K562 (cell line): ENCODE results near the gene CYLD. TPM values are rescaled to one million over a fixed set of nuclear protein-coding genes. Genes with fewer than 3 reads are reported as not detected.

Experiments
- ELF2 ChIP-seq: fragments of 250-450 bp; sonication (Bioruptor Pico); IDR thresholded peaks from 2 replicates; pipeline ENCODE4 v1.5.0; 2021; ENCODE audit warnings: mild to moderate bottlenecking
- GTF3C2 ChIP-seq: IDR thresholded peaks from 3 replicates; pipeline ENCODE4 v1.6.1; 2011; ENCODE audit warnings: borderline replicate concordance, mild to moderate bottlenecking, moderate library complexity; ENCODE audit not compliant: insufficient read length; ENCODE audit errors: extremely low read depth
- HEY1 ChIP-seq: fragments of 250-450 bp; sonication (Bioruptor Pico); IDR thresholded peaks from 2 replicates; pipeline ENCODE4 v1.5.0; 2020; ENCODE audit warnings: mild to moderate bottlenecking, moderate library complexity, borderline replicate concordance
- SMARCB1 ChIP-seq: IDR thresholded peaks from 2 replicates; pipeline ENCODE4 v1.6.1; 2011; ENCODE audit warnings: improper control_type of control experiment, low read depth; ENCODE audit not compliant: insufficient read length
- ZNF280A ChIP-seq: fragments of 450-650 bp; IDR thresholded peaks from 2 replicates; pipeline ENCODE4 v1.6.1; 2018; ENCODE audit warnings: mild to moderate bottlenecking, low read depth; ENCODE audit not compliant: partially characterized antibody
- ZNF511 ChIP-seq: sonication (generic); formaldehyde crosslinking; IDR thresholded peaks from 2 replicates; pipeline ENCODE4 v1.8.0; 2022; ENCODE audit warnings: mild to moderate bottlenecking, missing genetic modification reagents
- polyA plus RNA-seq, 8 experiments: library from polyadenylated mRNA; depleted of rRNA in 4 of 8; stranded (reverse) in 5 of 8; unstranded in 3 of 8; fragments of >200 nt; fragmentation: Nextera tagmentation in 2 of 8; fragmentation: Illumina TruSeq in 1 of 8; extraction: Ambion mirVana in 2 of 8; extraction: Trizol in 1 of 8; gene quantifications; 2 replicates each; pipeline versions ENCODE4 v1.2.1 to v1.2.3, GENCODE V29; 2011 to 2014; ENCODE audit warnings: inconsistent platforms in 1 of 8, missing spikeins in 1 of 8
- total RNA-seq, 7 experiments: library from RNA; depleted of rRNA in 6 of 7; stranded (reverse); fragments of >200 nt in 6 of 7; fragmentation: Illumina TruSeq in 2 of 7; extraction: Trizol in 2 of 7; gene quantifications; 2 replicates each; pipeline versions ENCODE4 v1.2.1 to v1.2.3, GENCODE V29; 2011 to 2021; ENCODE audit warnings: low replicate concordance in 1 of 7

The CYLD gene
- total and polyA plus RNA-seq, 9 of the 15 experiments (the other 6 are each of a cell fraction or from before 2014, with no cell fraction given) = 3.4 to 7.4 (median 5.3) TPM

GRCh38 chr16:50705436-50706110, 36.3 kb upstream of the CYLD start (continued):
- no peak for TF ChIP-seq ZNF511 (CRISPR knock-in tag)
- TF ChIP-seq SMARCB1 = no peak
- TF ChIP-seq ZNF280A = no peak
- no peak for TF ChIP-seq HEY1 (CRISPR knock-in tag)
- TF ChIP-seq ELF2 (CRISPR knock-in tag) = no peak
- TF ChIP-seq GTF3C2 = no peak
- TF ChIP-seq, all 486 proteins: peak for 0
